HG02938 (cell line): ENCODE data around the gene KREMEN2.
"Not testable (repeated sequence)": the region's sequence is repeated elsewhere in the genome, so short reads cannot be mapped to it uniquely, and the experiment has no call there.

ENCODE experiments used
- ATAC-seq: cut with Tn5 transposase; IDR thresholded peaks from one replicate; pipeline ENCODE4 v1.9.1; 2021; ENCODE audit warnings: mild to moderate bottlenecking, moderate library complexity; ENCODE audit not compliant: unreplicated experiment

The KREMEN2 gene

GRCh38 chr16:2939968-2940367 is 24.1 kb upstream of the KREMEN2 start:
- ATAC-seq = no peak

DNA sequence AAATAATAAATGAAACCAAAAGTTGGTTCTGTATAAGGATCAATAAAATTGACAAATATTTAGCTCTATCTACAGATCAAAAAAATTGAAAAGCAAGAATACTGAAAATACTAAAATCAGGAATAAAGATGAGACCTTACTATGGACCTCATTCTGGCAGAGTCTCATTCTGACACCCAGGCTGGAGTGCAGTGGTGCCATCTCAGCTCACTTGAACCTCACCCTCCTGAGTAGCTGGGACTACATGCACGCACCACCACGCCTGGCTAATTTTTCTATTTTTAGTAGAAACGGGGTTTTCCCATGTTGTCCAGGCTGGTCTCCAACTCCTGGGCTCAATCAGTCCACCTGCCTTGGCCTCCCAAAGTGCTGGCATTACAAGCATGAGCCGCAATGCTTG is 22.0 kb upstream of the KREMEN2 start:
- no peak for ATAC-seq

- not testable (repeated sequence) for ATAC-seq
Observed at GRCh38 chr16:2943716-2944115, 20.4 kb upstream of the KREMEN2 start.

DNA sequence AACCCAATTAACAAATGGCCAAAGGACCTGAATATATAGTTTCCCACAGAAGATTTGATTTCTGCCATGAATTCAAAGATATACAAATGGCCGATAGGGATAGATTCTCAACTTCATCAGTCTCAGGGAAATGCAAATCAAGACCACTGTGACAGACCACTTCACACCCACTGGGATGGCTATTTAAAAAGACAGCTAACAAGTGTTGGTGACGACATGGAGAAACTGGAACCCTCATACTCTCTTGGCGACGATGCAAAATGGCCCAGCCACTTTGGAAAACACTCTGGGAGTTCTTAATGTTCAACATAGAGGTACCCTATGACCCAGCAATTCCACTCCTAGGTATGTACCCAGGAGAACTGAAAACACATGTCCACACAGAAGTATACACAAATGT is 17.4 kb upstream of the KREMEN2 start:
- no peak for ATAC-seq

DNA sequence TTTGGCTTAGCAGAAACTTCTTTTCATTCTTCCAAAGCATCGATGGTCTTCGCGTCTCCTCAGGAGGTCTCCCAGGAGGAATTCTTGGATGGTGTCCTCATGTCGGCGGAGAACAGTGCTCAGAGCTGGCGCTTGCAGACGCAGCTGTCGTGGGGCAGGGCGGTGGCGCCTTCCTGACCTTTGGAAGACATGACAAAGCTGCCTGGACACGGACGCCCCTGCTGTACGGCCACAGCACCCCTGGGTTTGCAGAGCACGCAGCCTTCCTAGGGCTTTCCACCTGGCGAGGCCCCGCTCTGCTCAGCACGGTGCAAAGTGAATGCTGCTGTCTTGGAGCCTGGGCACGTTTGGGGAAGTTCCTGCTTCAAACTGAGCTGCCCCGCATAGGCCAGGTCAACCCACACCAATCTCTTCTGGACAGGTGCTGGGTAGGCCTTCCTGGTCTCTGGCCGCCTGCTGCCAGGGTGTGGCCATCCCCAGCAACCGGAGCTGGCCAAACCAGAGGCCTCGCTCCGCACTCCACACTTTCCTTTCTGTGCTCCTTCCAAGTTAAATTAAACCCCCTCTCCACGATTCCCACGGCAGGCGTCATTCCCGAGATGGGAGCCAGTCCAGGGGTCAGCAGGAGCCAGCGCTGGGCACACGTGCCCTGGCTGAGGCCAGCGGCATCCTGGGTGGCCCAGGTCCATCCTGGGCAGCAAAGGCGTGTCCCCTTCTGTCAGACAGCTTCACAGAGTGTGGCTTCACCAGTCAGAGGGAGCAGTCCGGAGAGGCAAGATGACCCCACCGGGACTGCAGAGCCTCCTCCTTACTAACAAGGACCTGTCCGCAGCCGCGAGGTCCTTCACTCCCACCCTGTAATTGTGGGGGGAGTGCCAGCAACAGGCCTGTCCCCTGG is 15.0 kb upstream of the KREMEN2 start:
- no peak for ATAC-seq

DNA sequence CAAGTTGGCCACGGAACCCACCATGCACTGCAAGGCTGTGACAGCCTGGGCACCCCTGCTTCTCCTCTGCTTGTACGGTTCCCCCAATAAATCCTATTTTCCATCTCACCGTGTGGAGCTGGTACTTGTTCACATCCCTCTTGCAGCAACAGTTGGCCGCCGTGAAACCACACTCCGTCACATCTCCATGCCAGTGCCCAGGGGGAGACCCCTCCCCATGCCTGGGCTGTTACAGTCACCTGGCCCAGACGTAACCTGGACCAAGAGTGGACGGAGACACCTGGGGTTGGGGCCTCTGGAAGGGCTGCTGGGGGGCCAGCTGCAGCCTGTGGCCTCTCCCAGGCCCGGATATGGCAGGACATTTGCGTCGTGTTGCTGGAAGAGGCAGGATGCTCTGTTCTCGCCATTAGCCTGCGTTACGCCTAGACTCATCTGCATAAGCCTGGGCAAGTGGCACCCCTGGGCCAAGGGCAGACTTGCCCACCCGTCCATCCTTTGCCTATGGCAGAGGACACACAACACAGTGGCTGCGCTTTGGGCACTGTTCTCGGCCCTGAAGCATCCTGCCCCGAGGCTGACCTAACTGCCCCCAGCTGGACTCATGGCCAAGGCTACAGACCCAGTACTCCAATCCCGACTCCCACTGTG is 14.2 kb upstream of the KREMEN2 start:
- ATAC-seq = no peak

DNA sequence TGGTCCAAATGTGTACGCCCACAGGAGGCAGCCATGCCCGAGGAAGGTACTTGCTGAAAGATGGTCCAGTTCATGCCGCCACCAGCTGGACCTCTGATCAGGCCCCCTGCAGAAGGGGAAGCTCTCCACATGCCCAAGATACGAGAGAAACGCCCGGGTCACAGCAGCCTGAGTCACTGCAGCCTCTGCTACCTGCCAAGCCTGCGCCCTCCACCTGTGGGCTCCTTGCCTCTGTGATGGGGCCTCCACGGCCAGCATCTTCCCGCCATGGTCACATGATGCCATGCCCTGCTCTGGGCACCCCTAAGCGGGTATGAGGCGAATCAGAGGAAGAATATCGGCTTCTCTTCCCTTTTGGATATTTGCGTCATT is 13.7 kb upstream of the KREMEN2 start:
- ATAC-seq = no peak

DNA sequence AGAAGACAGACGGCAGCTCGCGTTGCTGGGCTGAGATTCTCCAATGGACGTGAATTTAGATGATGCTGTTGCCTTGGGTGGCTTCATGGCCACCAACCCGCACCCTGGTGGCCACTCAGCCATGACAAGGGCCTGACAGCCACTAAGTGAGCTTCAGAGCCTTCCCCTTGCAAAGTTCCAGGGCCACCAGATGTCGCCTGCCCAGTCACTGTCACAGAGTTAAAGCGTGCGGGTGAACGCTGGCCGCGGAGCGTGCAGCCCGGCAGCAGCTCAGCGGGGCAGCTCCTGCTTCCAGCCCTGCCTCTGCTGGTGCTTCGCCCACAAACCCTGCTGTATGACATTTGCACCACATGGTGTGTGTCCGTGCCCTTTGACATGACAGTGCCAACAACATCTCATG is 13.3 kb upstream of the KREMEN2 start:
- ATAC-seq = no peak

GRCh38 chr16:2952679-2953078 is 11.4 kb upstream of the KREMEN2 start:
- no peak for ATAC-seq

GRCh38 chr16:2953706-2954627 is 10.1 kb upstream of the KREMEN2 start:
- ATAC-seq = no peak

DNA sequence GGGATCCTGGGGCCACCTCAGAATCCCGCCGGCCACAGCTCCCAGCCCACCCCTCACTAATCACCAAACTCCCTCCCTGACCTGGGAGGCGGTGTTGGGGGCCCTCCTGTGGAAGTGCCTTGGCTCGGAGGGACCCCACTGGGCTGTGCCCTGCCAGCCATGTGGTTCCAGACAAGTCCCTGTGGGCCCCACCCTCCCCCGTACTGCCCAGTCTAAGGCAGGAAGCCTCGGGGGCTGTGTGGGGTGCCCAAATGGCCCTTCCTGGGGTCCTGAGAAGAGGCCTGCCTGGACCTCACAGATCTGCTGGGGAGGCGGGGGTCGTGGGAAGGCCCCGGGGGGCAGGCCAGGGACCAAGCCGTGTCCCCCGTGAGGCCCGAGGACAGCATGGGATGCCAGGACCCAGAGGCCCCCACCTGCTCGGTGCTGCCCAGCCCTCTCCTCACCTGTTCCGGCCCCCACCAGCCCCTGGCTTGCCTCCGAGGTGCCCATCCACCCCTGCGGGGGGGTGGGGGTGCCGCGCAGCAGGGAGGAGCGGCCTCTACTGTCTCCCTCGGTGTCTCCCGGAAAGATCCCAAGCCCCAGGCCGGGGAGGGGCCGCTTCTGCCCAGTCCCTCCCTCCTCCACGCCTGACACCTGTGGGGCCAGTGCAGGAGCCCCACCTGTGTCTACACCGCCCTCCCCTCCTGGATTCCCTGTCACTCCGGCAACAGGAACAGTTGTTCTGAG is 9.3 kb upstream of the KREMEN2 start:
- ATAC-seq = no peak

DNA sequence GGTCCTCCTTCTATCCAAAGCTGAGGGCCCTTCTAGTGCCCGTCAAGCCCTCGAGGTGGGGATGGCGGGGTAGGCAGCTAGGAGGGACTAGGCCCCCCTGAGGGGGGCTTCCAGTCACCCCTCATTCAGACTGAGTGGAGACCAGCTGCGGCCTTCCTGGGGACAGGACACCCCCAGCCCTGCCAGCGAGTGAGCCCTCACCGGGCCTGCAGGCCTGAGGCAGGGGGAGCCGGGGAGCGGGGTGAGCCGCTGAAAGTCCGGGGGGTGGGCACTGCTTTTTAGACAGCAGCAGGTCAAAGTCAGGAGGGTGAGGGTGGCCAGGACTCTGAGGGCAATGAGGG is 8.7 kb upstream of the KREMEN2 start:
- no peak for ATAC-seq

DNA sequence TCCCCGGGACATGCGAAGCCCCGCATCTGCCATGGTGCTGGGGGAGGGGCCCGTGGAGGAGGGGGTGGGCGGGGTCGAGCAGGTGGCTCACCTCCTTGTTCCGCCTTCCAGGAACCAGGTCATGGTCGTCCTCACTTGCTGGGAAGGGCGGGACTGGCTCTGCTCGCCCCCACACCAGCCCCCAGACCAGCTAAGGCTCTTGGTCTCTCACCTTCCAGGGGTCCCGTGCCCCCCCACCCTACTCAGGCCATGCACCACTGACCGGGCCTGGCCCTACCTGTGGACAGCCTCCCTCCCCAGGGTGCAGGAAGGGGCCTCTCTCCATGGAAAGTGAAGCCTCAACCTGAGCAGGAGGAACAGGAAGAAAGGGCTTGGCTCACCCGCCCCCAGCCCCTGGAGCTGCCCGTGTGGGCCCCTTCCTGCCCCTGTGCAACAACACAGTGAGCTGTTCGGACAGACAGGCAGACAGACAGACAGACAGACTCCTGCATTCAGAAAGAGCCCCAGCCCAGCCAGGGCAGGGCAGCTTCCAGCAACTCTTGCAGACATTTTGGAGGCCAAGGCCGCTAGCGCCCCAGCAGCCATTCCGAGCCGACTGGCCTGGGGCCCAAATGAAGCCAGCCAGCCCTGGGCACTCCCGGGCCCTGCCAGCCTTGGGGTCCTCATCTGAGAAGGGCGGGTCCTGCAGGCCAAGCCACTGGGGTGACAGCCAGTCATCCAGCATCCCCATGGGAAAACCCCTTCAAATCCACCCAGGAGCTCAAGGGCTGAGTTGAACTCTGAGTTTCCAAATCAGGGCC is 8.1 kb upstream of the KREMEN2 start:
- no peak for ATAC-seq

- no peak for ATAC-seq
Observed at GRCh38 chr16:2956579-2956956, 7.5 kb upstream of the KREMEN2 start.

- ATAC-seq = no peak
Observed at GRCh38 chr16:2959206-2959605, 4.9 kb upstream of the KREMEN2 start.

DNA sequence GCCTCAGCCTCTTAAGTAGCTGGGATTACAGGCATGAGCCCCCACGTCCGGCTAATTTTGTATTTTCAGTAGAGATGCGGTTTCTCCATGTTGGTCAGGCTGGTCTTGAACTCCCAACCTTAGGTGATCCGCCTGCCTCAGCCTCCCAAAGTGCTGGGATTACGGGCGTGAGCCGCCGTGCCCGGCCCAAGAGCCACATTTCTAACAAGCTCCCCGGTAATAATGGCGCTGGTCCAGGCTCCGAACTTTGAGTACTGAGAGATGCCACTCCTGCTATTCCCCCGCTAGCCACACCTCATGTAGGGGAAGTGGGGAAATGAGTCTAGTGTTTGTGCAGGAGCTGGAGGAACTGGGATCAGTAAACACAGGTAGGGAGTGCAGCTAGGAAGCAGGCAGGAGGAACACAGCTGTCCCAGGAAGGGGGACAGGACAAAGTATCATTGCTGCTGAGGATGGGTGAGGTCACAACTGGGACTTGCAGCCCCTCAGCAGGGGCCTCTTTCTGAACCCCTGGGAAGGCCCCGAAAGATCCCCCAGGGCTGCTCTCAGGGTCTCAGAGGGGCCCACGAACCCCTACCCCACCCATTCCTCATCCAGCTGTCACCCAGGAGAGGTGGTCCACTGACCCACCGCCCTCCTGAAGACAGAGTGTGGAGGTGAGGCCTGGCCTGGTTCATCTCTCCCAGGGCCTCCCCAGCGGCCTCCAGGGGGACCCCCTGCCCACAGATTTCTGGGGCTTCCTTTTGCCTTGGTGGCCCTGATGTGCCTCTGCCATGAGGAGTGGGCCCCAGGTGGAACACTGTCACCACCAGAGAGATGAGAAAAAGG is 3.7 kb upstream of the KREMEN2 start:
- ATAC-seq = no peak

DNA sequence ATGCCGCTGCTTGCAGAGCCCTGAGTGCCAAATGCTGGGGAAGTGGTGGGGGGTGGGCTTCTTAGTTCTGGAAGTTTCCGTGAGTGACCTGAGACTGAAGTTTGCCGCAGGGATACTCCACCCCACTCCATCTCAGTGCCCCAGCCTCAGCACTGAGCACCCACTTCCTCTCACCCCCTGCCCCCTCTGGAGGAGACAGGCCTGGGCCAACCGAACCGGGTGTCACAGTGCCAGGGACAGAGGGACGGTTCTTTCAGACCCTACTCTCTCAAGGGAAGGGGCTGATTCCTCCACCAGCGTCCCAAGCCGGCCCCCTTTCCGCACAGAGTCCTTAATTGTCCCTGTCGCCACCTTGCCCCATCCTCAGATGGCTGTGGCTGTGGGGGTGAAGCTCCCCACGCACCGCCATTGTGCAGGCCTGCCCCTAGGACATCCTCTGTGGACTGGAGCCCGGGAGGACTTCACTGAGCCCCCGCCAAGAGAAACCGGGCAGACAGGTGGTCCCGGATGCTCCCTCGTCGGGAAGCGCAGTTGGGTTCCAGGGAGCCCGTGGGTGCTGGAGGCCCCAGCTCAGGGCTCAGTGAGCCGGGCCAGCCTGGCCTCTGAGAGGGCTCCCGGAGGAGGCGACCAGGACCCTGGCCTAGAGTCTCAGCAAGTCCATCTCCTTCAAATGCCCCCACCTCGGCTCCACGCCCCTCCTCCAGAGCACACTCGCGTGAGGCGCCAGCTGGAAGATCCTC is 1.6 kb upstream of the KREMEN2 start:
- ATAC-seq = no peak

- ATAC-seq = no peak
Observed at GRCh38 chr16:2963074-2963722, 877 bp upstream of the KREMEN2 start.
